NK-92 (cell line): ENCODE results near the gene EEFSEC.

ENCODE experiments used
- DNase-seq: peaks from one replicate; lab custom pipeline; 2025; ENCODE audit not compliant: unreplicated experiment; lab: John Stamatoyannopoulos, UW

Gene EEFSEC

DNA sequence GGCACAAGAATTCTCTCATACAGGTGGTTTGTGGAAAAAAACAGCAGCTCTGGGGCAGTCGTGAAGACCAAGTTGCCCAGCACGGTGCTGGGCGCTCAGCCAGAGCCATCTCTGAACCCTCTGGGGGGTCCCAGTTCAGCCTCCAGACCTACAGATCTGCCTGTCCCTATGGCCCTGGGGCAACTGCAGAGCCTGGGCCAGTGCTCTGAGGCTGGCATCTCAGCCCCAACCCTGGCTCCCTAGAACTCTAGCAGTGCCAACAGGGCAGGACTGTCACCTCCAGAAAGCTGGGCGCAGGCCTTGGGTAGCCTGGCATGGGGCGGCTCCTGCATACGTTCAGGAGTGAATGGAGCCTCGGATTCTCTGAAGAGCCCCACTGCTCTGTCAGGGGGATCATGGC, 268.7 kb downstream of the EEFSEC start:
- no peak for DNase-seq

DNA sequence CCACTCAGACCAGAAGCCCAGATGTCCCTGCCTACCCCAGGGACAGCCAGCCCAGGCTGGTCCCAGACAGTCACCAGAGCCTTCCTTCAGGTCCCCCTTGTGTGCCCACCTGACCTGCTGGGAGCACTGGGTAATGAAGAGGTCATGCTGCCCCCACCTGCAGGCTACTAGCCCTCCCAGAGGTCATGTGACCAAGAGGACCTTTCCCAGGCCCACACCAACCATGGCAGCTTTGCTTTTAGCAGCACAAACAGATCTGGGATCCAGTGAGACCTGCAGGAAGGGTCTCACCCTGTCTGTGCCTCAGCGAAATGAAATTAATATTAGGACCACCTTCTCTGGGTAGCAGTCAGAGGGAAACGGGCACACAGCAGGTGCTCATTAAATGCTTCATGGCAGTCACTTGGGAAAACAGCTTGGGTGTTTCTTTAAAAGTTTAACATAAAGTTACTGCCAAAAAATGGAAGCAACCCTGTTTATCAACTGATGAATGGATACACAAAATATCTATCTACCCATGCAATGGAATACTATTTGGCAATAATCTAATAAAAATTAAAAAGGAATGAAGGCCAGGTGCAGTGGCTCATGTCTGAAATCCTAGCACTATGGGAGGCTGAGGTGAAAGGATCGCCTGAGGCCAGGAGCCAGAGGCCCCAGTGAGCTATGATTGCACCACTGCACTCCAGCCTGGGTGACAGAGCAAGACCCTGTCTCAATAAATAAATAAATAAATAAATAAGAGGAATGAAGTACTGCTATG, 269.7 kb downstream of the EEFSEC start:
- no peak for DNase-seq

DNA sequence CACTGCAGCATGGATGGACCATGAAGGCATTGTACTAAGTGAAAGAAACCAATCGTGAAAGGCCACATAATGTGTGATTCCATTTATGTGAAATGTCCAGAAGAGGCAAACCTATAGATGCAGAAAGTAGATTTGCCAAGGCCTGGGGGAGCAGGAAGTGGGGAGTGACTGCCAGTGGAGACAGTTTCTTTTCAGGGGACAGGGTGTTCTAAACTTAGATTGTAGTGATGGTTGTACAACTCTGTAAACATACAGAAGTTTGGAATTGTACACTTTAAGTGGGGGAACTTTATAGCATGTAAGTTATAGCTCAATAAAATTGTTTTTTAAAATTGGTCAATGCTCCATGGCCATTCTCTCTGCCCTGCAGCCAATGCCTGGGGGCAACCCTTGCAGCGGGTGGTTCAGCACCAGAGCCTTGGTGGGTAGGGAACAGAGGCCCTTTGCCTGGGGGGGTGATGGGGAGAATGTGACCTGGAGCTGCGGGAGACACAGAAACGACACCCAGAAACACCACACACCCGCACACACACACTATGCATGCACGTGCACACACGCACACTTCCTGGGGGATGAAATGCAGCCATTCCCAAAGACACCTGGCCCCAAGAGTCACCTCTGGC, 270.4 kb downstream of the EEFSEC start:
- no peak for DNase-seq

DNA sequence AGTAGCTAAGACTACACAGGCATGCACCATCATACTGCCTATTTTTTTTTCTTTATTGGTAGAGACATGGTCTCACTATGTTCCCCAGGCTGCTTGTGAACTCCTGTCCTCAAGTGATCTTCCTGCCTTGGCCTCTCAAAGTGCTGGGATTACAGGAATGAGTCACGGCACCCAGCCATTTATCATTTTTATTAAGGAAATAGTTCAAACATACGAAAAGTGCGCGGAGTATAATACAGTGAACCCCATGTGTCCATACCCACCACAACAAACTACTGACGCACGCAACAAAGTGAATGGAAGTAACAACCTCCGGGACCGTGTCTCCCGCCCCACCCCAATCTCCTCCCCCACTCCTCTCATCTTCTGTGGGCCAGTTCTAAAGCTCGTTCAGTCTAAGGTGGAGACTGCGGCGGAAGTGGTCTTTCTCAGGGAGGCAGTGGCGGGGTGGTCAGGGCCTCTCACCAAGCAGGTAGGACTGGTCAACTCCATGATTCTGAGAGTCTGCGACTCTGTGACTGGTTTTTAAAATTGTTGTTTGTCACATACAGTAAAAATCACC, 271.3 kb downstream of the EEFSEC start:
- DNase-seq: no peak

GRCh38 chr3:128425142-128425845, 272.0 kb downstream of the EEFSEC start:
- DNase-seq: no peak

DNA sequence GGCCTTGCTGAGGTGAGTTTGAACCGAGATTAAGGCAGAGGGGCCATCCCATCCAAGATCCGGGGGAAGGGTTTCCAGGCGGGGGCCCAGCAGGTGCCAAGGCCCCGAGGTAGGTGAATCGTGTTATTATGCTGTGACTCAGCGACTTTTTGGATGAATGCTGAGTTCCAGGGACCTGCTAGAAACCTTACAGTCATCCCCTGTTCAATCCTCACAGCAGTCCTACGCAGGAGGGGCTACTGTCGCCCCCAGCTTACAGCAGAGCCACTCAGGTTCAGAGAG, 272.5 kb downstream of the EEFSEC start:
- no peak for DNase-seq

GRCh38 chr3:128426128-128426921, 273.0 kb downstream of the EEFSEC start:
- DNase-seq: no peak

GRCh38 chr3:128427175-128427857, 274.0 kb downstream of the EEFSEC start:
- DNase-seq: no peak

DNA sequence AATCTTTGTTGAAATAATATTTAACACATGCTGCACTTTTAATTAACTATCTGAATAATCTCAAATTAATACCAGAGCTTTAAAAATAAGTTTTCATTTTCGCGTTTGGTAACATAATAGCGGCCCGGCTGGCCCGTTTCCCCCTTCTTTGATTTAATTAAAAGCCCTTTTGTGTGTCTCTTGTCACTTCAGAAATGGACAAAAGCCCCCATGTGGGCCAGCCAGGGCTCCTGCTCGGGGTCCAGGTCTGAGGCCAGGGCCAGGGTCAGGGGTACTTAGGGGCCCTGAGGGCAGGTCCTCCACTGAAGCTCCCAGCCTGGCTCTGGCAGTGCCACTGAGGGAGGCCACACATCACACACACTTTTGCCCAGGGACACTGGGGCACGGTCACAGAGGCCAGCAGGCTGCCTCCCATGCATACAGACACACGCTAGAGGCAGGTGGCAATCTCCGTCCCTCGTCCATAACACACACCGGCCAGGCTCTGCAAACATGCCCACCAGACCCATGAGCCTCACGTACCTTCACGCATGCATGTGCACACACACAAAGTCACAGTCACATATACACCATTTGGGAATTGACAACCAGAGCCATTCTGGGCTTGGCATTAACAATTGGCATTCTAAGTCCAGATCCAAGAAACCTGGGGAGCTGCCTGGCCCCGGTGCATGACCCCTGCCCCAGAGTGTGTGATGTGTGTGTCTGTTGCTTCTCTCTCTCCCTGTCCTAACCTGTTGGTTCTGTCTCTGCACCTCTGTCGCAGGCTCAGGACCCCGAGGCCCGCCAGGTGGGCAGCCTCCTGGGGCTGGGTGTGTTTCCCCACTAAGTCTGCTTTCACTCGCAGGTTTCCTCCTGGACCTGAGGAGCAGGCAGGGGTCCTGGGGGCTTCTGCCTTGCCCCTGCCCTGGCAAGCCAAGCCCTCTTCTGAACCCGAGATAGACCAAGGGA, 274.9 kb downstream of the EEFSEC start:
- no peak for DNase-seq

DNA sequence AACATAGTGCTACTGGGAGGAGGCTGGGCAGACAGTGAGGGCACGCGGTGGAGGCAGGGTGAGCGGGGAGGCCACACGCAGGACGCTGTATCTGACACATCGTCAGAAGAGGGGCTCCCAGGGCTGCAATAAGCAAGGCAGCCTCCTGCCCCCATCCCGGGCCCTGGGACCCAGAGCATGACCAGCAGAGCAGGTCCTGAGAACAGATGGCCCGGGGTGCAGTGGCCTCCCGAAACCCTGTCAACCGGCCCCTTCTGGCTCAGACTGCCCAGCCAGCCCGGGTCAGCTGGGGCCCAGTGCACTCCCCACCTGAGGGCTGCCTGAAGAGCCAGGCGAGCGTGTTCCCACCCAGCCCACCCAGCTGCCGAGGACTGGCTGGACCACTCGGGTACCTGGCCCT, 276.0 kb downstream of the EEFSEC start:
- DNase-seq: no peak

DNA sequence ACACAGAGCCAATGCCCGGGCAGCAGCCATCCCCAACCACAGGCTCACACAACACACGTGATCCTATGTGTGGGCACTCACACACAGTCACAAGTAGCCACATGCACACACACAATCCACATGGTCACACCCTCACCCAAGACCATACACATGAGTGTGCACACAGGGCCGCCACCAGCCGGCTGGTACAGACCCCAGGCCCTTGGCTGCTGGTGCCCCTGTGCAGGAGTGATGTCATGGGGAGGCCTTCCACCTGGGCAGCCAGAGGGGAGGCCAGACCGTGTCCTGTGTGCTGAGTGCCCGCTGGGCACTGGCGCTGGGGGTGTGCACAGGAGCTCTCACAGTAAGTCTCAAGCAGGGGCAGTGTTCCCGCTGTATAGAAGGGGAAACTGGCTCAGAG, 276.5 kb downstream of the EEFSEC start:
- no peak for DNase-seq

GRCh38 chr3:128430301-128430700, 277.0 kb downstream of the EEFSEC start:
- DNase-seq: no peak

- no peak for DNase-seq
Observed at GRCh38 chr3:128430731-128431130, 277.4 kb downstream of the EEFSEC start.

DNA sequence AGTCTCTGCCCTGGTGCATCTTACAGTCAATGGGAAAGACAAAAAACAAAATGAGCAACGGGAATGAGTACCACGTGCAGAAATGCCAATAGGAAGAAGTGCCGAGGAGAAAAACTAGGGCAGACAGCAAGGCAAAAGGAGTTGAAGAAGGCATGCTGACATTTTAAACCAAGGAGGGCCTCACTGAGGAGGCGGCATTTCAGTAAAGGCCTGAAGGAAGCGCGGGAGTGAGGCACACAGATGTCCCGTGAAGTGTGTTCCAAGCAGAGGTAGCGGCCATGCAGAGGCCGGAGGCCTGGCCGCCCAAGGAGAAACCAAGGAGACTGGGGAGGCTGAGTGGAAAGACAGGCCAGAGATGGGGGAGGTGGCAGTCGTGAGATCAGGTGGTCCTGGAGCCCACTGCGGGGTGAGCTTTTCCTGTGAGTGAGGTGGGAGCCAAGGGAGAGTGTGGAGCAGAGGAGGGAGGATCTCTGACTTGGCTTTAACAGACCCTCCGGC, 278.6 kb downstream of the EEFSEC start:
- DNase-seq: no peak

DNA sequence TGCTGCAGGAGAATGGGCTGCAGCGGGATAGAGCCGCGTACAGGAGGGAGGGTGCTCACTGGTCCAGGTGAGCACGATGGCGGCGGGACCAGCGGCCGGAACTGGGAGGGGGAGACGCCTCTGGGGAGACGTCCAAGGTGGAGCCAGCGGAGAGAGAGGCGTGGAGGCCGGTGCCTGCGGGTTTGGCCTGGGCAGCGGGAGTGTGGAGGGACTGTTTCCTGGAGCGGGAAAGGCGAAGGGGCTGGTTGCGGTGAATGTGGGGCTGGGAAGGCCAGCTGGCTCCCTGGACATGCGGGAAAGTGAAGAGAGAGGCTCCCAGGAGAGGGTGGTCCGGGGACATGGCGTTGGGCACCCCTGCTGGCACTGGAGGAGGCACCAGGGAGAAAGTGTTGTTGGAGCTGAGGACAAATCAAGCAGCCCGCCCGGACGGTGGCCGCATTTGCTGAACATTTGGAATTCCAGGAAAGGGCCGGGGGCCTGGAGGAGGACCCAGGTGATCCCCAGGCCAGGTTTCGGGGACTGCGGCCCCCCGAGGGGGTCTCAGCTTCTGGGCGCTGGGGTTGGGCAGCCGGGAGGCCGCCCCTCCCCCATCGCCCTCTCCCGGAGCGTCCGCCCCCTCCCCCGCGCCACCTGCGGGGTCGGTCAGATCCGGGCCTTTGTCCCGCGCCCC, 279.2 kb downstream of the EEFSEC start:
- DNase-seq: no peak

GRCh38 chr3:128432971-128433836, 279.9 kb downstream of the EEFSEC start:
- no peak for DNase-seq

DNA sequence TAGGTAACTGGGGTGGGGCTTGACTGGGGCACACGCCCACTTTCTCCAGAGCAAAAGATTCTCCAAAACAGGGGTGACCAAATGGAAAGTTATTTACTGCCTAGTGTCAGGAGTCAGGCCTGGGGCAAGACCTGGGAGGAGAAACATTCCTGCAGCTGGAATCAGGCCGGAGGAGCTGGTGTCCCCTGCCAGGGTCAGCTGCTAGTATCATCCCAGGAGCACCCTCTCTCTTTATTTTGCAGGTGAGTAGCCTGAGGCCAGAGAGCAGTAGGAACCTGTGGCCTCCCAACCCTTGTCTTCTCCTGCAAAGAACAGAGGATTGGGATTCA, 280.5 kb downstream of the EEFSEC start:
- DNase-seq: no peak

DNA sequence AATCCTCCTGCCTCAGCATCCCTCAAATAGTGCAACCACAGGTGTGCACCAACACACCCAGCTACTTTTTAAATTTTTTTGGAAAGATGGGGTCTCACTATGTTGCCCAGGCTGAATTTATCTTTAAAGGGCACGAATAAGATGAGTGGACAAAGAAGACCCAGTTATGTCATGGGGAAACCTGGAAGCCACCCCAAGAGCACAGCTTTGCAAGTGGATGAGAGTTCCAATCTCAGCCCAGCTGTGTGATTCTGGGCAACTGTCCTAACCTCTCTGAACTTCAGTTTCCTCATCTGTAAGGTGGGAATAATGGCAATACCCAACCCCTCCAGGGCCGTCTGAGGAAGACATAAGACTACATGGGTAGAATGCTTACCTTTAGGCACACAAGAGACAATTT, 281.2 kb downstream of the EEFSEC start:
- no peak for DNase-seq
